Activated CD8-positive, alpha-beta memory T cell treated with anti-CD3 and anti-CD28 coated beads, Interleukin-2, amount 50 U/mL, for 1 hour (primary cell): ENCODE measurements around the gene GAREM1.

ENCODE experiments used
- DNase-seq: peaks from one replicate; pipeline ENCODE4 v3.0.0-alpha.2; 2020; ENCODE audit errors: extremely low read depth

Gene GAREM1

GRCh38 chr18:32459361-32460101 lies 11.2 kb downstream of the GAREM1 start:
- DNase-seq: no peak

GRCh38 chr18:32455361-32455760 lies 15.3 kb downstream of the GAREM1 start:
- DNase-seq: no peak

DNA sequence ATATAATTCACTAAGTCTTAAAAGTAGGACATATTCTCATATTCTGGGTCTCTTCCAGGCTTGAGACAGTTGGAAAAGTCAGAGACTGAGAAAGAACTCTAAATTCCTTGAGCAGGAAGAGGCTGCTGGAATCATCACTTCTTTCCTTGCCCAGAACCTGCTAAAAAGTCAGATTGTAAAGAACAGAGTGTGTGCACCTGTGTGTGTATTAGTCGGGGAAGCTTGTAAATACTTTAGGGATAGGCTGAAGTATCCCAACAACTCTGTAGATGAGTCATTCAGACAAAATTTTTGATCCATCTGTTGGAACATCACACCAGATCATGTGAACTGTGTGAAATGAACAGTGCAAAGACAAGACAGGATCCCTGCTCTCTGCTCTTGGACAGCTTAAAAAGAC lies 16.1 kb downstream of the GAREM1 start:
- no peak for DNase-seq

DNA sequence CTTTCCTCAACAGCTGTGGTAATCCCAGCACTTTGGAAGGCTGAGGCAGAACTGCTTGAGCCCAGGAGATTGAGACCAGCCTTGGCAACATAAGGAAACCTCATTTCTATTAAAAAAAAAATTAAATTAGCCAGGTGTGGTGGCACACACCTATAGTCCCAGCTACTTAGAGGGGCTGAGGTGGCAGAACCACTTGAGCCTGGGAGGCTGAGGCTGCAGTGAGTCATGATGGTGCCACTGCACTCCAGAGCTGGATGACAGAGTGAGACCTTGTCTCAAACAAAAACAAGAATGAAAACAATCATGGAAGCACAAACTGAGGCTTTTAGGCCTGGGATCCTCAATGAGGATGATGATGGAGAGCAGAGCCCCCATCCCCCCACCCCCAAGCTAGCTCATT lies 19.8 kb downstream of the GAREM1 start:
- no peak for DNase-seq

DNA sequence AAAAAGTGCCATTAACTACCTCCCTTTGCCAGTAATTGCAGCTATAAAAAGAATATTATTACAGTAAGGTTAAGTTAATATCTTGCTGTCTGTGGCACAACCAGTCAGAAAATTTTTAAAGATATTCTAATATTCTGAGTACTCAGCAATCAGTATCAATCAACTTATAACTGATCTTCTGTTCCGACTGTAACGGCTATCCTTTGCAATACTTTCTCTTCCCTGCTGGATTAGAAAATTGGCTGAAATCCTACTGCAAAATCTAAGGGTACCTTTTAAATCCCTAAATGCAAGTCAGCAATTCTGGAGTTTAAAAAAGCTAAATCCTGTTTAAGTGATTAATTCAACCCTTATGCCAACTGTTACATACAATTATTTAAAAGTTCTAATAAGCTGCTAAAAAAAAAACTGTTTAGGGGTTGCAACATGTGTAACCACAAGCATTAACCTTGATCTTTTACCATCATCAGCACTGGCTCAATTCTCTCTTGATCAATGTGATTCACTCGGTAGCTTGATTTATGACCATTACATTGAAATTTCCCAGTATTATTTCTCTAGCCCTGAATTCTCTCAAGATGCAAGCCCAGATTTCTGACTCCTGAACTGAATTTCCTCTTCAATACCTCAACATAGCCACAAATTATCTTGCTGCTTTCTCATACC lies 20.5 kb downstream of the GAREM1 start:
- DNase-seq: no peak

DNA sequence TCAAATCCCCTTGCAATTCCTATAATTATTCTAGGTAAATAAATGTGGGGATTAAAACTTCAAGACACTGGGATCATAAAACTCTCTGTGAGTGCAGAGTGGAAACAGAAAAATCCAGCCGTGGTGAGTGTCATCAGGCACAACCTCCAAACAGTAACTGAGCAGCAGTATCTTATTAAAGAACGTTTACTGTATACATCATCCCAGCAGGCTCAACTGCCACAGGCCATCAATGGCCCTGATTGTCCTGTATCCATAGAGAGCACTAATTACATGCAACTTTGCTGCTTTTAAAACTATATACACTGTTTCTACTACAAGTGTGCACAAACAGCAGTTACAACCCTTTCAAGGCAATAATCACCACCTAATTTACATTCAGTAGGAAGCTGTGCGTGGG lies 23.9 kb downstream of the GAREM1 start:
- no peak for DNase-seq

- no peak for DNase-seq
These were observed 24.8 kb downstream of the GAREM1 start for GRCh38 chr18:32445846-32446245.

DNA sequence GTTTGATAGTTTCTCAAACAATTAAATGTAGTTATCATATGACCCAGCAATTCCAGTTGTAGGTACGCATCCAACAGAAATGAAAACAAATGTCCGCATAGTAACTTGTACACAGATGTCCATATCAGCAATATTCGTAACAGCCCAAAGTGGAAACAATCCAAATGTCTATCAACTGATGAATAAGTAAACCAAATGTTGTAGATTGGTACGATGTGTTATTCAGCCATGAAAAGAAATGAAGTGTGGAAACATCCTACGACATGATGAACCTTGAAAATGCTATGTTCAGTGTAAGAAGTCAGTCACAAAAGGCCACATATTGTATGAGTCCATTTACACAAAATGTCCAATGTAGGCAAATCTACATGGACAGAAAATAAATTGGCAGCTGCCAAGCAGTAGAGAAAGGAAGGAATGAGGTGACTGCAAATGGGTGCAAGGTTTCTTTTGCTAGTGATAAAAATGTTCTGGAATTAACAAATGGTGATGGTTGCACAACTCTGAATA lies 26.9 kb downstream of the GAREM1 start:
- DNase-seq: no peak

- no peak for DNase-seq
These were observed 27.5 kb downstream of the GAREM1 start for GRCh38 chr18:32443033-32443705.

DNA sequence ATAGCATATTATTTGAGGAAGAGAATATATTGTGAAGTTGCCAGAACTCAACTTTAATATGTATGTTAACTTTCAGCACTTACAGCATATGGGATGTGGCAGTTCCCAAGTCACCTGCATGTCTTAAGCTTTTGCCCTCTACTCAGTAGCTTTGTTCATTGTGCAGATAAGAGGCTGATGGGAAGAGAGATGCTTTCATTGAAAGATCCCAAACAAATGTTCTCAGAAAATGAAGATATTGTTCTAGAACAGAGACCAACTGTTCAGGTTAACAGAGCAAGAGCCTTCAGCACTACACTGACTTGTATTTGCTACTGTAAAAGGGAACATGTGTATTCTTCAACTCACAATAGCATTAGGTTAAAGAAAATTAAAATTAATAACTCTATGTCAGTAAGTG lies 28.1 kb downstream of the GAREM1 start:
- DNase-seq: no peak

DNA sequence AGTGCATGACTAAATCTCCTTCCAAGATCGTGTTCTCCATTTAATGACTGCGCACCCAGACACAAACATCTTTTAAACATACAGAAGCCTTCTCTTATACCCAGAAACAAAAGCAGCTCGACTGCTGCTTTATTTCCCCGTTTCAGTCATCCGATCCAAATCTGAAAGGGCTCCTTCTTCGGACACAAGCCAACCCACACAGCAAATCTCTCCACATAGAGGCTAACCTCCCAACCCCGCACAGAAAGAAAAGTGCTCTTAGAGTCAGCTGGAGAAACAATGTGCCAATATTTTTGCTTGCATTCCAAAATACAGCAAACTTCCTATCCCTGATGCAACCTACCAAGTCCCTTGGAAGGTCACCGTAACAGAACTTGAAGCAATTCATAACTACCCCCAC lies 29.1 kb downstream of the GAREM1 start:
- no peak for DNase-seq

GRCh38 chr18:32440518-32440917 lies 30.2 kb downstream of the GAREM1 start:
- no peak for DNase-seq

- DNase-seq: no peak
These were observed 30.9 kb downstream of the GAREM1 start for GRCh38 chr18:32439802-32440201.

DNA sequence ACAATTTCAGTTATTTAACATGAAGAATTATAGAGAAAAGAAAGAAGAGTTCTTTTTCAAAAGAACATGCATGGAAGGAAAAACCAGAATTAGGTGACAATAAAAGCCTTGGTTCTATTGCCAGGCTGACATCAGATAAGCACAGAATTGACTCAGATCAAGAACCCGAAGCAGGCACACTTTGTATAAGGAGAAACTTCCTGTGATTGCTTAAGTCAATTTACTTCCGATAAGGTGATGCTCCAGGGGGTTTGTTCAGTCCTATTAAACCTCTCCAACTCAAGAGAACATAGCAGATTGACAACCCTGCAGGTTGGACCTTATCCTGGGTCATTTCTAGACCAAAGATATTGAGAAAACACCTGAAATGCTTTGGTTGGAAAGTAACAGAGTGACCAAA lies 31.4 kb downstream of the GAREM1 start:
- DNase-seq: no peak

GRCh38 chr18:32438173-32438572 lies 32.5 kb downstream of the GAREM1 start:
- DNase-seq: no peak

DNA sequence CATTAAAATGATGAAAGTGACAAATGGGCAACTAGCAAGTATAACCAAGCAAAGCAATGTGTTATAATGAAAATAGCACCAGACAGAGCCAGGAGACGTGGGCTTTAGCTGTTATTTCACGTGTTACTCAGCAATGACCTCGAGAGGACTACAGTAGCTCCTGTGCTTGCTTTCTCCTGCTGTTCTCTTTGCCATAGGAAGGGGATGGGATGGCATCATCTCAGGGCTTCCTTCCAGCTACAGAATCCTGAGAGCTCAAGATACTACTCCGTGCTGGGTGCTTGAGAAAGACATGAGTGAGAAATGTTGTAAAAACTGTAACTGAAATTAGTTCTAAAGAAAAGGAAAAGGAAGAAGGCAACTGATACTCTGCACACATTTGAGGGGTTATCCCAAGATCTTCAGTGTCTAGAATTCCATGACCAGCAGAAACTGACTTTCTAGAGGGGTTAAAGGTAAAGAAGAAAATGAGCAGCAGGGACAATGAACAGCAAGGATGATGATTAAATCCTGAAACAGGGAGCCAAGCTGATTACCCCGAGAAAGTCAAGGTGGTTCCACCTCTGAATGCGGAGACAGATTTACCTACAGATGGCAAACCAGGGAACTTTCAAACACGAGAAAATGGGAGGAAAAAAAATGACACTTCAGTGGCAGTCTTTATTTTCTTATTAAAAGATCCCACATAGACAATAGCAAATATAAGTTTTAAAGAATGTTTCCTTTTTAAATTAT lies 33.4 kb downstream of the GAREM1 start:
- DNase-seq: no peak

DNA sequence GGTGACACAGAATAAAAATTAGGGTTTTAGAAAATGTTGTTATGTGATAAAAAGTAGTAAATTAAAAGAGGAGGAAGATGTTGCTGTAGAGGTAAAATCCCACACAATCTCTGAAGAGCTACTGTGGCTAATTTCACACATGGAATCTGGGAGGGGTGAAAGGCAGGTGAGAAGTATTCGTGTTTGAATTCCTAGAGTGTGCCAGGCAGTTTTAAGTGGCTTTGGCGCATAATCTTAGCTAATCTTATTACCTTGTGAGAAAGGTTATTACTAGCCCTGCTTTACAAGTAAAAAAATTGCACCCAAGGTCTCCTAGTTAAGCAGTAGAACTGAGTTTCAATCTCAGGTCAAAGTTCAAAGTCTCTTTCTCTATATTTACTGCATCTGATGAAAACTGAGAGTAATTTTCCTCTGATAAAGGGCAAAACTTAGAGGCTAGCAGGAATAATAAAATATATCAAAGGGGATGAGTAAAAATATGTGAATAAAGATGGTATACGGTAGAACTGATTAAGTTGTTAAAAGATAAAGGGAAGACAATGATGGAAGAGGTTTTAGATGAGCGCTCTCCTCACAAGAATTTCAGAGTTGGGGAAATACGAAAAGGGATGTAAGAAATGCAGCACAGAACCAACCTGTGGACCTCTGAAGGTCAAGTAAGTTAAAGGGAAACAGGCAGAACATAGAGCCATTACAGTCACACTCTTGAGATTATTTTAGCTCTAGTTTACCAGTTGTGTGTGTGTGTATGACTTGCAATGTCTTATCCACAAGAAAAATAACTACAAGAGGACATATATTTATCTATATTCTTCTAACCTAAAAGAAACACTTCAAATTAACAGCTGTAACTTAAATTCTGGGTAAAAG lies 34.8 kb downstream of the GAREM1 start:
- DNase-seq: no peak

DNA sequence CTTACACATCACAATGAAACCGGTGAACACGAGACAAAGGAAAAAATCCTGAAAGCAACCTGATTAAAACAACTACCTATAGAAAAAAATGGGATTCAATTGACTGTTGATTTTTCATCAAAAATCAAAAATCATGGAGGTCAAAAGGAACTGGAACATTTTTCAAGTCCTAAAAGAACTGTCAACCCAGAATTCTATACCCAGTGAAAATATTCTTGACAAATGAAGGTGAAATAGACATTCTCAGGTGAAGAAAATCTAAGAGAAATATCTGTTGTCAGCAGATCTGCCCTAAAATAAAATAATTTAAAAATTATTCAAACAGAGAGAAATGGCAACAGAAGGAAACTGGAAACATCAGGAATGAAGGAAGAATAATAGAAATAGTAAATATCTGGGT lies 38.9 kb downstream of the GAREM1 start:
- no peak for DNase-seq

- no peak for DNase-seq
These were observed 41.3 kb downstream of the GAREM1 start for GRCh38 chr18:32429402-32429801.

GRCh38 chr18:32427084-32427900 lies 43.4 kb downstream of the GAREM1 start:
- no peak for DNase-seq
